IPS DF 19.7 (cell line): ENCODE data around the gene TAF4.
"Not testable (repeated sequence)": the region's sequence is repeated elsewhere in the genome, so short reads cannot be mapped to it uniquely, and the experiment has no call there.

Experiments
- DNase-seq: peaks from one replicate; pipeline ENCODE4 v3.0.0-alpha.2; 2013; ENCODE audit warnings: low read depth, low spot score

The TAF4 gene

GRCh38 chr20:62080249-62080990 is 14.7 kb upstream of the TAF4 start:
- no peak for DNase-seq

DNA sequence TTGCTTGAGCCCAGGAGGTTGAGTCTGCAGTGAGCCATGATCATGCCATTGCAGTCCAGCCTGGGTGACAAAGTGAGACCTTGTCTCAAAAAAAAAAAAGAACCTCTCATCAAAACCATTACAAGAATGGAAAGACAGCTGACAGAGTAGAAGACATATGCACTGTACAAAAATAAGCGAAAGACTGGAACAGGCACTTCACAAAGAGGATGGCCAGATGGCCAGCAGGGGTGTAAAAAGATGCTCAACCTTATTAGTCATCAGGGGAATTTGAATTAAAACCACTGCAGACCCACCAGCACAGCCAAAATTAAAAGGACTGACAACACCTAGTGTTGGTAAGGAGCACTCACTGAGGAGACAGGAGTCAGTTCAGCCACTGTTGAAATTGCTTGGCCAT is 13.5 kb upstream of the TAF4 start:
- no peak for DNase-seq

DNA sequence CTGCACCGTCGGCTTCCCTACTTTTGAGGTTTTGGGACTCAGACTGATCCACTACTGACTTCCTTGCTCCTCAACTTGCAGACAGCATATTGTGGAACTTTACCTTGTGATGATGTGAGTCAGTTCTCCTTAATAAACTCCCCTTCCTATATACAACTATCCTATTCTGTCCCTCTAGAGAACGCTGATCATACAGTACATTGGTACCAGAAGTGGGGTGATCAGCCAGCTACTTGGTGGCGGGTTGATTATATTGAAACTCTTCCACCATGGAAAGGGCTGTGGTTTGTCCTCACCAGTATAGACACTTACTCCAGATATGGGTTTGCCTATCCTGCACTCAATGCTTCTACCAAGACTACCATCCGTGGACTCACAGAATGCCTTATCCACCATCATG is 7.6 kb upstream of the TAF4 start:
- DNase-seq, result no peak

DNA sequence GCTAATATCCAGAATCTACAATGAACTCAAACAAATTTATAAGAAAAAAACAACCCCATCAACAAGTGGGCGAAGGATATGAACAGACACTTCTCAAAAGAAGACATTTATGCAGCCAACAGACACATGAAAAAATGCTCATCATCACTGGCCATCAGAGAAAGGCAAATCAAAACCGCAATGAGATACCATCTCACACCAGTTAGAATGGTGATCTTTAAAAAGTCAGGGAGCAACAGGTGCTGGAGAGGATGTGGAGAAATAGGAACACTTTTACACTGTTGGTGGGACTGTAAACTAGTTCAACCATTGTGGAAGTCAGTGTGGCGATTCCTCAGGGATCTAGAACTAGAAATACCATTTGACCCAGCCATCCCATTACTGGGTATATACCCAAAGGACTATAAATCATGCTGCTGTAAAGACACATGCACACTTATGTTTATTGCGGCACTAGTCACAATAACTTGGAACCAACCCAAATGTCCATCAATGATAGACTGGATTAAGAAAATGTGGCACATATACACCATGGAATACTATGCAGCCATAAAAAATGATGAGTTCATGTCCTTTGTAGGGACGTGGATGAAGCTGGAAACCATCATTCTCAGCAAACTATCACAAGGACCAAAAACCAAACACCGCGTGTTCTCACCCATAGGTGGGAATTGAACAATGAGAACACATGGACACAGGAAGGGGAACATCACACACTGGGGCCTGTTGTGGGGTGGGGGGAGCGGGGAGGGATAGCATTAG is 6.2 kb upstream of the TAF4 start:
- not testable (repeated sequence) for DNase-seq

DNA sequence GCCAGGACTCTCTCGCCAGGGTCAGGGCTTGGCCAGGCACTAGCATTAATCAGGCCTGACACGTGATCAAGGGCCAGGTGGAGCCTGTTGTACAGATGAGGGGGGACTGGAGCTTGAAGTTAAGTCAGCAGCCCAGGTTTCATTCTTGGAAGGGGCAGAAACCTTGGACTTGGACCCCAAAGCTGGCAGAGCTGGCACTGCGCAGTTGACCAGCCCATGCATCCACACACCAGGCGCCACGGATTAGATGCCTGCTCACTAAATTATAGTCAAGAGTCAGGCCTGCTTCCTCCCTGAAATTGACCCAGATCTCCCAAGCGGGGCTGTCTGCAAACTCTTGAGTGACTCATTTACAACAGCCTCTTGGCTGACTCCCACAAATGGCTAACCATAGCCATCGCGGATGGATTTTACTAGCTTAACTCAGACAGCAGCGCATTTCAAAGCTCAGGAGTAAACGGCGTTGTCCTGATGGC is 4.1 kb upstream of the TAF4 start:
- no peak for DNase-seq

GRCh38 chr20:62068997-62069396 is 3.3 kb upstream of the TAF4 start:
- no peak for DNase-seq

GRCh38 chr20:62067547-62068260 is 2.0 kb upstream of the TAF4 start:
- DNase-seq, result no peak

- no peak for DNase-seq
These were observed 1.3 kb upstream of the TAF4 start for GRCh38 chr20:62066983-62067433.

DNA sequence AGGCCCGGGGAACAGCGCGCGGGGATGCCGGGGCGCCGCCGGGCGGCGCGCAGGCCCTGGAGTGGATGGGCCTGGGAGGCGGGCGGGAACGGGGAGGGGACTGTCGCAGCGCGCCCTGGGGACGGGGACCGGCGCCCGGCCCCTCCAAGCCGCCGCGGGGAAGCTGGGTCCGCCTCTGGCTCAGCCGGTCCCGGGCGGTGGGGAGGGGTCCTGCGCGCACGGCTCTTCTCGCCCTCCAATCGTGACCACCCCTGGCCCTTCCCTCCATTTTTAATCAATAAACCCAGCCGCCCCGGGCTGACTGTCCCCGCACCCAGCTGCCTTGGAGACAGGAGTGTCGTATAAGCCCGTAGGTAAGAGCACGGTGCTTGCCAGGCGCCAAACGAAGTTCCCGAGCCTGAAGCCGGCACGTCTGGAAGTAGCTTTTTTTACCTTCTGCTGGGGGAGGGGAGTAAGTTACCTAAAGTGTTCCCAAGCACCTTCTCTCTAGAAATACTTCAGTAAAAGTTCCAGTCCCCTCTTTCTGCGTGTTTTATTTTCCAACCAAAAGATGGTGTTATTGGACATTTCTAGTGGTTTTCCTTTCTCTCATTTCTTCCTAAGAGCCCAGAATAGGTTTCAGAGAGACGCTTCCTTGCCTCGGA is 780 bp upstream of the TAF4 start:
- DNase-seq, result no peak

- DNase-seq, result no peak
These were observed 659 bp downstream of the TAF4 start for GRCh38 chr20:62064770-62065673.

DNA sequence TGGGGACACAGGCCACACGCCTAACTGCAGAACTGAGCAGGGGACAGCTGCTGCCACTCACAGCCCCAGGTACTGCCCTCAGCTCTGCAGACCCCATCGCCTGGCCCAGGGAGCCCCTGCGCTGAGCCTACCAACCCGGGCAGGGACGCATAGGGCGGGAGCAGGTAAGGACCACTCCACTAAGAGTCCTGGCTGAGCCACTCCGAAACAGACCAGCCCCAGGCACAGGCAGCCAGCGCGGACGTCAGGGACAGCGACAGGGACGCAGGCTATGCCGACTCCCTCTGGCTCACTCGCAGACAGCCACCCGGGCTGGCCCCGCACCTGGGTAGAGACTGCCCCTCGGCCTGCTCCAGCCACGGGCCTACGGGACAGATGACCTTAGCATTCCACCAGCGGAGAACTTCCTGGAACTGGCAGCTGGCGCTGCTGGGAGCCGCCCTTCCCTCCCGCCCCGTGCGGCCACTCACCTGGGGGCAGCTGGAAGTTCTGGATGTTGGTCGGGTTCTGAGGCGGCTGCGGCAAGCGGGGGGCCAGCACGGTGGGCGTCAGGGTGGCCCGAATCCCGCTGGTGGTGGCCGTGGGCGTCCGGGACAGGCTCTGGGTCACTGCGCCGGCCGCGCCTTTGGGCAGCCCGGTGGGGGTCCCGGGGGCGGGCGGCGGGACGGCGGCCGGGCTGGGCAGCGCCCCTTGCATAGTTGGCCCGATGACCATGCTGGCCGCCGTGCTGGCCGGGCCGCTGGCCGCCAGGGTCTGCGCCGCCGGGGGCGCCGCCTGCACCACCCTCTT is 1.5 kb downstream of the TAF4 start:
- DNase-seq, result no peak

DNA sequence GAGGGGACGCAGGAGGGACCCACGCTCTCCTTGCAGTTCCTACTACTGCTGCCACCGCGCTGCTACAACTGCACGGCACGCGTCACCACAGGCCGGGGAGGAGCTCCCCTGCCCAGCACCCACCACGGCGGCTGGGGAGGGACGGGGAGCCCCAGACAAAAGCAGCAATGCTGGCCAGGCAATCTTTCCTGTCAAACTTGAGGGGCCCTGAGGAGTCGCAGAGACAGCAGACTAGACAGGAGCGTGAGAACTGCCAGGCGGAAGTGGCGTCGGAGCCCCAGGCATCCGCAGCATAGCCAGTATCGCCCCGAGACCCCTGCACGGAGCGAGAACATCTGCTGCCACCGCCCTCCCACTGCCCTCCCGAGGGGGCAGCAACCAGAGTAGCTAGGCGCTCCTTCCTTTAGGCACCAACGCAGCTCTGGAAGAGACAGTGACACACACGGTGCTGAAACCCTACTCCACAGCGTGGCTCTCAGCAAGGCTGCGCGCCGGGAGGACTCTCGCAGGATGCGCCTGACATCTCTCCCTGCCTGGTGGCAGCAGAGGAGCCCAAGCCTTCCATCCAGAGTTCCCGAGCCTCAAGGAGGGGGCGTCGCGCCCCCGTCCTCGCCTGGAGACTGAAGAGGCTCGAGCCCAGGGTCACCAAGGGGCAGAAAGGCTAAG is 2.2 kb downstream of the TAF4 start:
- no peak for DNase-seq

DNA sequence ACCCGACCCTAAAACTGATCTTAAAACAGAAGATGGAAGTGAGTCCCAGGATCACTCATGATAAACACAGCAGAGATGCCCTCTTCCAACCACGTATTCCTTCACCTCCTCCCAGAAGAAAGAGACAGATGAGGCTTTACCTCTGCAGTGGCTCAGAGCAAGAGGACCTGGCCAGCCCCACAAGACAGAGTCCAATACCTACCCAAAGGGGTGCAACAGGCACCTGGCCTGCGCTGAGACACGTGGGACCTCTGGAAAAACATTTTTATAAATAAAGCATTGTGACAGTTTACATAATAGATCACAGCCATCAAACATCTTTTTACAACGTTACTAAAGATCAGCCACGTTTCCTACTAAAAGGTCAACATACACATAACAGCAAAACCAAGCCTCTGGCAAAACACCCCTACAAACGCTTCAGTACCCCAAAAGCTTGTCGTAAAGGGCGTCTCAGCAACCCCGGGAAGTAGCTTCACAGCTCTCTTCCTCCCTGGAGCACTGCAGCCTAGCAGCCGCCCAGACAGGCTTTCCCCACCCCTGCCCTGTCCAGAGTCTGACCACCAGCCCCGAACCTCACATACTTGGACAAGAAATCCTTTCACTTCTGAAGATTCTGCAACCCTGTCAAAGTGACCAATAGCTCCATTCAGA is 2.9 kb downstream of the TAF4 start:
- no peak for DNase-seq

DNA sequence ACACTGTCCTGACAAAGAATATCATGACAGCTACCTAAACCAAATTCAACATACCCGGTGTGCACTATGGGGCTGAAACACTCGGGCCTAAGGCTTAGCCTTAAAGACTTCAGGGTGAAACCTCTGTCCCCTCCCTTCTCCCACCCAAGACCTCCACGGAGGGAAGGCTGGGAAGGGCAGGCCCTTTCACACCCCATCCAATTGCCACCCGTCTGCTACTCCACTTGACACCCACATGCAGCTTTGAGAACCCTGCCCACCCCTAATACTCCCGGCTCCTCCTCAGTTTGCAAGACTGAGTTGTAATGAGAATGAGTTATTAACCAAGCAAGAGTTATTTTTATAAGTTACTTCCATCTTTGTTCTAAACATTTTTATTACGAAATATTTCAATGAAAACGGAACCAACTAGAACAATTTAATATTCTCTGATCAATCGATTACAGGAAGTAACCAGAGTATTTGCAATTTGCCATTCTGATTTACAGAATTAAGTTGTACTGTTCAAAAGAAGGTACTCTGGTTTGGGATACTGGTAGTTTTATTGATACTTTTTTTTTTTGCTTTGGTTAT is 3.7 kb downstream of the TAF4 start:
- DNase-seq, result no peak

DNA sequence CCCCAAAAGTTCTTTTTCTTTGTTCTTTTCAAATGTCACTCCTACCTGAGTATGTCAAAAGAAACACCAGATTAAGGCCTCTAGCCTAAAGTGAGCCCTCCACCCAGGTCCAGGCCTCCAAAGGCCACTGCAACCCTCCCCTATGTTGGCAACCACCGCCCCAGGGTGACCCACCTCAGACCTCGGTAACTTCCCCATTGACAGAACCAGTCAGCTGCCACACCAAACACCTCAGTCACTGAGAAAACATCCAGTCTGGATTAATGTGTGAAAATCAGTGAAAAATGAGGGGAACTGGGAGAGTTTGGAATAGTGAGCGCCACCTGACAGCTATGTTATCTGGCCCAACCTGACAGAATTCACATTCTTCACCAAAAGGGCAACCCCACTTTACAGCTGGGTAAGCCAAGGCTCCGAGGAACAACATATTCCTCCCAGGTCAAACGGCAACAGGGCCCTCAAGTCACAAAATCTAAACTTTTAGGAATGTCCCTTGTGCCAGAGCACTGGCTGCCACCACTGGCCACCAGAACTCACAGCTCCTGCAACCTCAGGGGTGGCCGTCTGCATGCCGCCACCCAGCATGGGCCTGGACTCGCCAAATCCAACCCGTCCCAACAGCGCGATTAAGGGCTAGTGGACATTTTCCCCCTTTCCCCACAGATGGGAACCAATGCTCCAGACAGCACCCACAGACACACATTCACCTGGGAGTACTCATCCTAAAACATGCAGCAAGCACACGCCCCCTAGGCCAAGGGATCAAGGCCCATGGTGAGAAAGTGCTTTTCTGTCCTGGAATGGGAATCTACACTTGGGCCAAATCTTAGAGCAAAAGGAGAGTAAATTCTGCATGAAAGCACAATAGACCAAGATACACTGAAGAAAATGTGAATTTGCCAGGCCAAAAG is 4.8 kb downstream of the TAF4 start:
- DNase-seq, result no peak

- no peak for DNase-seq
These were observed 5.6 kb downstream of the TAF4 start for GRCh38 chr20:62059920-62060630.

DNA sequence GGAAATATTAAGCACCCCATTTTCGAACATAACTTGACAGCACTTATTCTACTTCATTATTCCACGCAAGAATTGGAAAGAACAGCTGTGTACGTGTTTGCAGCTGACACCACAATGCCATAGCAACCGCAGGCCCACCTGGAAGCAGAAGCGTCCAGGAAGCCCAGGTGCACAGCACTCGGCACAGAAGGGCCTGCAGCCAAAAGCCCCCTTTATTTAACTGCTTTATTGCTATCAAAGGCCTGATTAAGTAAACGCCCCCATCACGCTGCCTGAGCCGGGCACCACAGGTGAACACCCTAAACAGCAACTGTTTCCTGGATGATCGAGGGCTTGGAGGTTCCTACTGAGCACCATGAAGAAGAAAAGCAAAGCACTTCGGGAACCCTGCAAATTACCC is 6.3 kb downstream of the TAF4 start:
- DNase-seq, result no peak
